Motor neuron (in vitro differentiated cells): ENCODE measurements around the gene CAMK1G. TPM values are rescaled to one million over a fixed set of nuclear protein-coding genes. Genes with fewer than 3 reads are reported as not detected.

ENCODE experiments used
- ATAC-seq, 8 experiments: fragments of 200-7000 bp; cut with Tn5 transposase; replicated peaks in 6 of 8; 2 replicates each; pipeline ENCODE4 v1.8.0; 2021; ENCODE audit warnings: mild to moderate bottlenecking in 8 of 8, moderate library complexity in 8 of 8
- H3K27ac ChIP-seq, 2 donors: fragments of 250-450 bp; sonication (Bioruptor Pico); 2 replicates each; pipeline ENCODE4 v1.9.0; 2021; ENCODE audit warnings: antibody characterized with exemption in 2 of 2, mild to moderate bottlenecking in 2 of 2, moderate library complexity in 1 of 2
- H3K4me1 ChIP-seq, 2 donors: fragments of 250-450 bp; sonication (Bioruptor Pico); replicated peaks in 1 of 2; 2 replicates each; pipeline ENCODE4 v1.6.1; 2021; ENCODE audit warnings: antibody characterized with exemption in 2 of 2, mild to moderate bottlenecking in 2 of 2, moderate library complexity in 1 of 2
- H3K4me3 ChIP-seq, 5 donors: fragments of 250-450 bp; sonication (Bioruptor Pico); 2 replicates each; pipeline ENCODE4 v1.9.0; 2021; ENCODE audit warnings: antibody characterized with exemption in 5 of 5, mild to moderate bottlenecking in 5 of 5, moderate library complexity in 4 of 5
- WGBS, 10 experiments: fragments of 450-650 bp; shearing (Covaris generic); methylation state at CpG; one replicate each; pipeline ENCODE4 v1.0.0; 2022; 5-methylcytosine and 5-hydroxymethylcytosine counted together
- in situ Hi-C, 9 experiments: fragments of 400-800 bp; cut with MboI; loops; one replicate each; pipeline ENCODE4 v1.15.0; 2021; ENCODE audit warnings: low sequenced_read_pairs in 9 of 9, low pct_unique_long_range_greater_than_20kb in 2 of 9; ENCODE audit not compliant: unreplicated experiment in 9 of 9
- total RNA-seq, 8 experiments: library from RNA; unstranded; fragments of 300-600 nt; gene quantifications; 2 replicates each; pipeline versions ENCODE4 v1.2.3 to v1.2.4, GENCODE V29; 2022

The CAMK1G gene
- total RNA-seq, 8 experiments from 2014 or later = 0.21 to 7.0 (median 4.3) TPM; not detected in 2

DNA sequence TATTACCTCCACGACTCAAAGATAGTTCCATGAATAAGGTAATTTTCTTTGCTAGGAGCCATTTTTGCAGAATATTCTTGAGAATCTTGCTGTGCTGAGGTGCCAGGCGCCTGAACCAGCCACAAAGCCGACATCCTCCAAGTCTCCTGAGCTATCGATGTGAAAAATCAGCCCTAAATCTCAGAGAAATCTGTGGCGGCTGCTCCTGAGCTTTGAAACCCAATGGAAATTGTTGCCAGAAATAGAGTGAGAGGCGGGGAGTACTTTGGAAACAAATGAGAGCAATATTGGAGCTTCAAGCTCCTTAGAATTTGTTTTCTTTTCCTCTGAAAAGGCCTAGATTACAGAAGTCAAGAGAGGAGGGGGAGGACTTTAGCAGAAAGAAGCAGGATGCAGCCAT, 6.3 kb downstream of the CAMK1G start:
- Histone ChIP-seq H3K4me1 (peaks cover 11 to 20% of the 10 kb centered on the region in 2 donors), H3K4me3 (no peak overlapping the region), H3K27ac (no peak overlapping the region)
- in situ Hi-C loops = loop anchor here in 5 of 9 experiments (10.0 to 25.0 kb wide), 2 partner anchors 97 to 105 kb away; partner anchors contain the start of gene G0S2 (in 3 of the 5)
- ATAC-seq = no peak
- WGBS, 10 experiments = 42 to 97% (median 83%) methylated on average over 2 to 6 of the region's 6 CpGs; no CpG with 5 or more reads in 3 of the 10 experiments

DNA sequence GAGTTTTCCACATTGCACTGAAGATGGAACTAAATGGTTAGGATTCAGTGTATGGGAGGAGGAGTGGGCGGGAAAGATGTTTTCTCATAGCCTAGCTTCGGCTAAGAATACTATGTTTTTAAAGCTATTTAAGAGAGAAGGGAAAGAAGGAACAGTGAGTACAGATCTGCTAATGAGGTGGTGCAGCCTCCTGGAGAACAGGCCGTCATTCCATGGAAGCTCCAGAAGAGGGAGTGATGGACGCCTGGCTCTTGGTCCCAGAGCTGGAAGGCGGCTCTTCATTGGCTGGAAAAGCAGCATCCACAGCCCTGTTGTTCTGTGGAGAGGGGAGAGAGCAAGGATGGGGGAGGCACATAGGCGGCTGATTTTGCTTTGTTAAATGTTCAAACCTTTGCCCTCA, 6.9 kb downstream of the CAMK1G start:
- no peak overlapping the region for H3K4me3 ChIP-seq
- H3K27ac ChIP-seq = no peak overlapping the region
- in situ Hi-C loops = loop anchor here in 3 of 9 experiments (25.0 kb wide), 1 partner anchor 97 kb away; the partner anchor contains the start of gene G0S2 (in 3 of the 3)
- 0 to 75% (median 51%) methylated on average over 1 to 6 of the region's 6 CpGs; no CpG with 5 or more reads in 1 of the 10 experiments for WGBS, 10 experiments
- ATAC-seq = peak; percentile 27 to 90 (median 48)
- H3K4me1 ChIP-seq = peaks cover 5 to 15% of the 10 kb centered on the region in 2 donors

DNA sequence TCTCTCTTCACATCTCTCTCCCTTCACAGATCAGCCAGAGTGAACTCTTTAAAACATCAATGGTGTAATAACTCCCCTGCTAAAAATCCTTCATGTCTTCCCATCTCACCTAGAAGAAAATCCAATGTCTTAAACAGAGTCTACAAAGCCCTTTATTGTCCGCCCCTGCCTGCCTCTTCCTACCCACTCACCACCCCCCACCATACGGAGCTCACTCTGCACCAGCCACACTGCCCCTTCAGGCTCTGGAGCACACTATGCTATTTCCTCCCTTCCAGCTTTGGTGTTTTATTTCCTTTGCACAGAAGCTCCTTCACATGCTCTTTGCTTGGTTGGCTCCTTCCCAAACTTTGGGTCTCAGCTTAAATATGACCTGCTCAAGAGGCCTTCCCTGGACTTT, 10.2 kb downstream of the CAMK1G start:
- H3K27ac ChIP-seq = no peak overlapping the region
- ATAC-seq = no peak
- H3K4me1 ChIP-seq = peaks cover 0 to 5% of the 10 kb centered on the region in 2 donors
- WGBS, 10 experiments = 40 to 80% (median 67%) methylated on average over 1 to 2 of the region's 2 CpGs; no CpG with 5 or more reads in 6 of the 10 experiments
- in situ Hi-C loops = loop anchor here in 3 of 9 experiments (25.0 kb wide), 1 partner anchor 94 kb away; the partner anchor contains the start of gene G0S2 (in 3 of the 3)
- H3K4me3 ChIP-seq = no peak overlapping the region

DNA sequence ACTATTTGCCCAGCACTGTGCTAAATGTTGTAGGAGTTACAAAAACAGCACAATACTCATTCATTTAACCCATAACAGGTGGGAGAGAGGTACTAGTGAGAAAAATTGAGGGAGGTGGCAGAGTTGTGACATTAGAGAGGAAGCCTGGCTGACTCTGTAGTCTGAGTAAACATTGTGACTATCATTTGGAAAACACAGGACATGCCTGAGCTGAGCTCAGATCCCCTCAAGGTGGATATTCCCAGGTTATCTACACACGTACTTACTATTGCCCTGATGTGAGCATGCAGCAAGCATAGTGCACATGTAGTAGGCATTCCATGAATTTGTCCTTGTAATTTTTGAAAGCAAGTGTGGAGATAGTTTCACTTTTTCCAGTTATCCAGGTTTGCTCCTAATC, 10.9 kb downstream of the CAMK1G start:
- no peak for ATAC-seq
- Histone ChIP-seq H3K4me3 (no peak overlapping the region), H3K27ac (no peak overlapping the region), H3K4me1 (peaks cover 0 to 5% of the 10 kb centered on the region in 2 donors)
- 17 to 100% (median 82%) methylated on average over 1 of the region's 1 CpG; no CpG with 5 or more reads in 6 of the 10 experiments for WGBS, 10 experiments
- in situ Hi-C loops = loop anchor here in 3 of 9 experiments (25.0 kb wide), 1 partner anchor 93 kb away; the partner anchor contains the start of gene G0S2 (in 3 of the 3)

DNA sequence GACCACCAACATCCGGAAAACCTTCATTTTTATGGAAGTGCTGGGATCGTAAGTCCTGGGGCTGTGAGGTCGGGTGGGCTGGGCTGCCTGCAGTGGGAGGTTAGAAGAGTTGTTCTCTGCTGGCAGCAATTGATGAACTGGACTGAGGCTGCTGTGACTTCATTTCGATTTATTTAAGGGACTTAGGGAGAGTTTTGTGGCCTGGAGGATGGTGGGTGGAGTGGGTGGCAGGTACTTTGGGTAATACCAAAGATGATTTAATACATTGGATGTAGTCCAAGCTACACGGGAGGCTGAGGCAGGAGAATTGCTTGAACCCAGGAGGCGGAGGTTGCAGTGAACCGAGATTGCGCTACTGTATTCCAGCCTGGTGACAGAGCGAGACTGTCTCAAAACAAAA, 11.5 kb downstream of the CAMK1G start:
- WGBS, 10 experiments = 20 to 82% (median 38%) methylated on average over 1 to 9 of the region's 9 CpGs; no CpG with 5 or more reads in 1 of the 10 experiments
- no peak overlapping the region for H3K4me3 ChIP-seq
- no peak for ATAC-seq
- peaks cover 0 to 5% of the 10 kb centered on the region in 2 donors for H3K4me1 ChIP-seq
- in situ Hi-C loops = loop anchor here in 3 of 9 experiments (25.0 kb wide), 1 partner anchor 92 kb away; the partner anchor contains the start of gene G0S2 (in 3 of the 3)
- no peak overlapping the region for H3K27ac ChIP-seq

DNA sequence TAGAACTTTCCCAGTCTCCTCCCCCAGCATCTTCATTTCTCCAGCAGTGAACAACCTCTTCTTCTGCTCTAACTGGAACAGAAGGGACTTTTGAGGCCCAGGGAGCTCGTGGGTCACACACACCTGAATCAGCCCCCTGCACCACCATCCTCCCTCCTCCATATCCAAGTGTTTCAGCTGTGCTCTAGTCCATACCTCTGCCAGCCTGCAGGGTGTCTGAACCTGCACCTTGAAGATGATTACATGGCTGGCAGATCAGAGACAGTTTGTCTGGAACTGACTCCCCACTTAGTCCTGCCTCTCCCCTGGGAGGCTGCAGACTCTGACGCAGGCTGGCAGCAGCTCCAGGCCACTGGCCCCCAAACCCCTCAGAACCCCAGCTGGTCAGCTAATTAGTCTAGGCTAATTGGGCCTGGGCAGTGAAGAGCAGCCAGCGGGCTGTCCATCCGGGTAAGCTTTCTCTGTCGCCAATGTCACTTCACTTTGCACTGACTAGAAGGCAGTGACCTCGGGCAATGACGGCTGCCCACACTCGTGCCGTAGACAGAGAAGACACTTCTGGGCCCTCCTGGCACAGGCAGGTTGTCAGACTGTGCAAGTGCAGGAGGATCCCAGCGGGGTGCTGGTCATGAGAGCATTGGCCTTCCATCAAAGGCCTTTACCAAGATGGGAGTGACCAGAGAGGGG, 12.2 kb downstream of the CAMK1G start:
- in situ Hi-C loops = loop anchor here in 3 of 9 experiments (25.0 kb wide), 1 partner anchor 92 kb away; the partner anchor contains the start of gene G0S2 (in 3 of the 3)
- Histone ChIP-seq H3K4me1 (no peaks in the 10 kb centered on the region), H3K27ac (no peak overlapping the region), H3K4me3 (no peak overlapping the region)
- WGBS, 10 experiments = 35 to 100% (median 84%) methylated on average over 1 to 10 of the region's 10 CpGs; no CpG with 5 or more reads in 5 of the 10 experiments
- no peak for ATAC-seq

DNA sequence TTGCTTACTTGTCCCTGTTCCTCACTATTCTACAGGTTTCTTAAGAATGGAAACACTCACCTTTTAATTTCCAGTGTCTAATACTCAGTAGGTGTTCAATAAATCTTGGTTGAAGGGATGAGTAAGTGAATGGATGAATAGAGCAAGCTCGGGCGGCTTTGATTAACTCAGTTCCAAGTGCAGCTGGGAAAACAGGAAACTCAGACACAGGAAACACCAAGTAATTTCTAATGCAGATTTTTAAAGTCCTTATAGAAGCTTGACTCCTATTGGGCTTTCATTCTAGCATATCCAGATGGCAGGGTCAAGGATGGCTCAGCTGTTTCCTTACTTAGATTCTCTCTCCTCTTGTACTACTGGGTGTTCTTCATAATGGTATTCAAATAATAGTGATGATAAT, 14.0 kb downstream of the CAMK1G start:
- WGBS, 10 experiments = 33 to 100% (median 78%) methylated on average over 1 to 2 of the region's 2 CpGs; no CpG with 5 or more reads in 4 of the 10 experiments
- no peak overlapping the region for H3K27ac ChIP-seq
- in situ Hi-C loops = loop anchor here in 3 of 9 experiments (25.0 kb wide), 1 partner anchor 90 kb away; the partner anchor contains the start of gene G0S2 (in 3 of the 3)
- H3K4me1 ChIP-seq = no peaks in the 10 kb centered on the region
- no peak overlapping the region for H3K4me3 ChIP-seq
- peak in 2 of 8 experiments; percentile 19 to 66 for ATAC-seq

DNA sequence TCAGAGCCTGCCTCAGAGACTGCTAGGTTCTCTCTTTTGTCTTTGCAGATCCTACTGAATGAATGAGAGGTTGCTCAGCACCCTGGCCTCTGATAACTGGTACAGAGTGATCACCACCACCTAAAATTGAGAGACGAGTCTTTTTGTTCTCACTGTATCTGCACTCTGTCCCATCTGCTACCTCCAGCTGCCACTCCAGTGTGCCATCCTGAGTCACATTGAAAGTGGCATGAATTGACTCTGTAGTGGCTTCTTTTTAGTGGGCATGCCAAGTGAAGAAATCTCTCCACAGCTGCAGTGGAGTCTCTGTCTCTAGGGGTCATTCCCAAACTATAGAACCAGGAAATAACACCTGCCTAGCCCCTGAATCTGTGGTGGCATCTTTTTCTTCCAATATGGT, 14.7 kb downstream of the CAMK1G start:
- in situ Hi-C loops = loop anchor here in 3 of 9 experiments (25.0 kb wide), 1 partner anchor 89 kb away; the partner anchor contains the start of gene G0S2 (in 3 of the 3)
- 20 to 100% (median 69%) methylated on average over 1 of the region's 1 CpG; no CpG with 5 or more reads in 6 of the 10 experiments for WGBS, 10 experiments
- no peak overlapping the region for H3K4me3 ChIP-seq
- H3K4me1 ChIP-seq = no peaks in the 10 kb centered on the region
- H3K27ac ChIP-seq = no peak overlapping the region
- no peak for ATAC-seq

DNA sequence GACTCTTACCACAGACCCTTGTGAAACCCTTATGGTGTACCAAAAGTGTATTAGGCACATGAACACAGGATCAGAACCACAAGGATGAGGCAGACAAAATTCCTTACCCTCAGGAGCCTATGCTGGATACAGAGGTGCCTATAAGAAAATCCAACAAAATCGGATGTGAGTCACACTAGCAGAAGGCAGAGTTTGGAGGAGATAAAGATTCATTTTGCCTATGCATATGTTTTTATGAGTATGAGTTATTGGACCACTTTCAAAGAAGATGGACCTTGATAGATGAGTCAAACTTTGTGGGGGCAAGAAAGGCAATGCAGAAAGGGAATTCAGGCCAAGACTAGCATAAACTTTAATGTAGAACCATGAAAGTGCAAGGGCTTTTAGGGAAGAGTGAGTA, 17.0 kb downstream of the CAMK1G start:
- 50 to 100% (median 80%) methylated on average over 1 of the region's 1 CpG; no CpG with 5 or more reads in 2 of the 10 experiments for WGBS, 10 experiments
- no peaks in the 10 kb centered on the region for H3K4me1 ChIP-seq
- H3K4me3 ChIP-seq = no peak overlapping the region
- in situ Hi-C loops = no loop called here
- no peak for ATAC-seq
- no peak overlapping the region for H3K27ac ChIP-seq

DNA sequence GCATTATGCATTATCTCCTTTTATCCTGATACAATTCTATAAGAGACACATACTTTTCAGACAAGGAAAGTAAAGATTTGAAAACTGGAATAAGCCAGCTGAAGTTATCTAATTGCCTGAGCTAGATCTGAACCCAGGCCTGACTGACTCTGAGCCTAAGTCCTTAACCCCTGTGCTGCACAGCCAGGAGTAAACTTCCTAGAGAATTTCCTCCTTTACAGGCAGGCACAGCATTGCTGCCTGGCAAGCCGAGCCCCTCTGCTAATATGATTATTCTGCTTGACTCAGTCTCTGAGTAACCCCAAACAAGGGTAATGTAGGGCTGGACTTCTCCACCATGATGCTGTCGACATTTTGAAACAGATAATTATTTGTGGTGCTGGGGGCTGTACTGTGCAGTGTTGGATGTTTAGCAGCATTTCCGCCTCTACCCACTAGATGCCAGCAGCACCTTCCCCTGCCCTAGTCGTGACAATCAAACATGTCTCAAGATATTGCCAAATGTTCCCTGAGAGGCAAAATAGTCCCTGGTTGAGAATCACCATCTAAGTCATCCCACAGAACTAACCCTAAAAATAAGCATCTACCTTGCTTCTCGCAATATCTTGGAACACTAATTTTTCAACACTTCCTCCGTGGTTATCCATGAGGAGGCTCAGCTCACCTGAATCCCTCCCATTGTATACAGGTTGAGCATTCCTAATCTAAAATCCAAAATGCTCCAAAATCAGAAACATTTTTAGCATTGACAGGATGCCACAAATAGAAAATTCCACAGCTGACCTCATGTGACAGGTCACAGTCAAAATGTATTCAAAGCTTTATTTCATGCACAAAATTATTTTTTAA, 18.5 kb downstream of the CAMK1G start:
- in situ Hi-C loops = no loop called here
- WGBS, 10 experiments = 30 to 75% (median 39%) methylated on average over 3 to 6 of the region's 6 CpGs
- H3K4me3 ChIP-seq = no peak overlapping the region
- H3K4me1 ChIP-seq = no peaks in the 10 kb centered on the region
- no peak overlapping the region for H3K27ac ChIP-seq
- ATAC-seq = peak; percentile 86 to 99 (median 94)

DNA sequence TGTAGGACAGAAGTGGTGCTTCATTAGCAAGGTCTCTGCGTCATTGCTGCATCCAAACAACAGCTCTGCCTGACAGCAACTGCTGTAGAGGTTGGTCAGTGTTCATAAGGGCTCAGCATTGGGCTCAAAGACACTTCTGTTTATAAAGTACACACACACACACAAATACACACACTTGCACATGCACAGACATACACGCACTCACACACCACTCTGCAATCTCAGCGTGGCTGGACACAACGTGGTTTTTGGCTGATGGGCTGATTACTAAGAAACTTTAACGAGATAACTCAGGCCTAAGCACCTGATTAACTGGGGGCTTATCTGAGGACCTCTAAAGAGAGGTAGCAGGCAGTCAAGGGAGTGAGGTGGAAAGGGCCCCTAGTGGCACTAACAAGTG, 20.4 kb downstream of the CAMK1G start:
- no peak overlapping the region for H3K4me3 ChIP-seq
- 72 to 100% (median 85%) methylated on average over 2 to 5 of the region's 5 CpGs; no CpG with 5 or more reads in 2 of the 10 experiments for WGBS, 10 experiments
- ATAC-seq = no peak
- no peak overlapping the region for H3K27ac ChIP-seq
- H3K4me1 ChIP-seq = no peaks in the 10 kb centered on the region
- in situ Hi-C loops = no loop called here

DNA sequence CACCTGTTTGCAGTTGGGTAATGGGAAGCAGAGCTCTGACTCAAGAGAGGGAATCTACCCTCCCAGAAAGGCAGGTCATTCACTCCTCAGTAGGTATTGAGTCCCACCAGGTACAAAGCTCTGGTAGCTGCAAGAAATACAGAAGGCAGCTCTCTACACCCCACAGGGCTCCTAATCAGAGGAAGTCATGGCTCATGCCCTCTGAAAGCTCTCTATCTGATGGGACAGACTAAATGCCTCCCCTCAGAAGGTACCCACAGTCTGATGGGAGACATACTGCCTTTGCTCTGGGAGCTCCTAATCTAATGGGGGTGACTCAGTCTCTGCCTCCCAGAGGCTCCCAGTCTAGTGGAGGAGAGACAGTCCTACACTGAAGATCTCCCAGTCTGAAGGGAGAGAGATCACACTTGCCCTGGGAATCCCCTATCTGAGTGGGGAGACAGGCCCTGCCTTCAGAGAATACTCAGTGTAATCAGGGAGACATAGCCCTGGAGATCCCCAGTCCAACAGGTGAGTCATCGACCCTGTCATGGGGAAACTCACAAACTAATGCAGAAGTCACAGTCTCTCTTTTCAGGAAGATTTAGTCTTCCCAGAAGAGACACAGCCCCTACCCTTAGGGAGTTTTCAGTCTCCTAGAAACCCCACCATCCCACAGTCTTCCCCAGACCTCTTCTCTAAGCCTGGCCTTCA, 23.7 kb downstream of the CAMK1G start:
- peak in 2 of 8 experiments; percentile 86 to 88 for ATAC-seq
- in situ Hi-C loops = no loop called here
- H3K27ac ChIP-seq = no peak overlapping the region

More for the DNA sequence above, 23.7 kb downstream of the CAMK1G start:
- Histone ChIP-seq H3K4me1 (no peaks in the 10 kb centered on the region), H3K4me3 (no peak overlapping the region)
- 0 to 75% (median 38%) methylated on average over 1 of the region's 1 CpG; no CpG with 5 or more reads in 4 of the 10 experiments for WGBS, 10 experiments
